Measurements from ENCODE around the gene COTL1.
"Not testable (repeated sequence)": the region's sequence is repeated elsewhere in the genome, so short reads cannot be mapped to it uniquely, and the experiment has no call there.

COTL1 gene

GRCh38 chr16:84518220-84518619 is 99.7 kb downstream of the COTL1 start:
- H3K4me1 ChIP-seq (ENCODE audit: insufficient read depth, low read length); H3K9ac ChIP-seq (ENCODE audit: low read length); H3K4me3 ChIP-seq (ENCODE audit: low read depth in 1 of 2, low read length in 2 of 2); H3K36me3 ChIP-seq (ENCODE audit: insufficient read depth, low read length); H3K27ac ChIP-seq (ENCODE audit: low read depth, low read length); H3K27me3 ChIP-seq (ENCODE audit: control insufficient read depth in 1 of 2, insufficient read depth in 2 of 2, low read length in 2 of 2); H3K9me3 ChIP-seq (ENCODE audit: low read length): not testable (repeated sequence)

GRCh38 chr16:84517366-84517765 is 100.5 kb downstream of the COTL1 start:
- Histone ChIP-seq H3K4me3 (ENCODE audit: low read depth in 1 of 2, low read length in 2 of 2) (no peak overlapping the region), H3K9me3 (ENCODE audit: low read length) (no peaks in the 10 kb centered on the region), H3K4me1 (ENCODE audit: insufficient read depth, low read length) (no peaks in the 10 kb centered on the region), H3K36me3 (ENCODE audit: insufficient read depth, low read length) (no peaks in the 10 kb centered on the region), H3K27me3 (ENCODE audit: control insufficient read depth in 1 of 2, insufficient read depth in 2 of 2, low read length in 2 of 2) (no peaks in the 10 kb centered on the region), H3K9ac (ENCODE audit: low read length) (no peak overlapping the region), H3K27ac (ENCODE audit: low read depth, low read length) (no peak overlapping the region)
